ENCODE data around the gene TCF7. TPM values are rescaled to one million over a fixed set of nuclear protein-coding genes. Genes with fewer than 3 reads are reported as not detected.

The TCF7 gene
- total RNA-seq, 1 donor from 2014 or later, result 2.2 TPM

- DNase-seq, result no peak
- intact Hi-C loops (cut with DNase I), result no loop called here
These were observed 10.0 kb downstream of the TCF7 start for GRCh38 chr5:134124289-134125038.

DNA sequence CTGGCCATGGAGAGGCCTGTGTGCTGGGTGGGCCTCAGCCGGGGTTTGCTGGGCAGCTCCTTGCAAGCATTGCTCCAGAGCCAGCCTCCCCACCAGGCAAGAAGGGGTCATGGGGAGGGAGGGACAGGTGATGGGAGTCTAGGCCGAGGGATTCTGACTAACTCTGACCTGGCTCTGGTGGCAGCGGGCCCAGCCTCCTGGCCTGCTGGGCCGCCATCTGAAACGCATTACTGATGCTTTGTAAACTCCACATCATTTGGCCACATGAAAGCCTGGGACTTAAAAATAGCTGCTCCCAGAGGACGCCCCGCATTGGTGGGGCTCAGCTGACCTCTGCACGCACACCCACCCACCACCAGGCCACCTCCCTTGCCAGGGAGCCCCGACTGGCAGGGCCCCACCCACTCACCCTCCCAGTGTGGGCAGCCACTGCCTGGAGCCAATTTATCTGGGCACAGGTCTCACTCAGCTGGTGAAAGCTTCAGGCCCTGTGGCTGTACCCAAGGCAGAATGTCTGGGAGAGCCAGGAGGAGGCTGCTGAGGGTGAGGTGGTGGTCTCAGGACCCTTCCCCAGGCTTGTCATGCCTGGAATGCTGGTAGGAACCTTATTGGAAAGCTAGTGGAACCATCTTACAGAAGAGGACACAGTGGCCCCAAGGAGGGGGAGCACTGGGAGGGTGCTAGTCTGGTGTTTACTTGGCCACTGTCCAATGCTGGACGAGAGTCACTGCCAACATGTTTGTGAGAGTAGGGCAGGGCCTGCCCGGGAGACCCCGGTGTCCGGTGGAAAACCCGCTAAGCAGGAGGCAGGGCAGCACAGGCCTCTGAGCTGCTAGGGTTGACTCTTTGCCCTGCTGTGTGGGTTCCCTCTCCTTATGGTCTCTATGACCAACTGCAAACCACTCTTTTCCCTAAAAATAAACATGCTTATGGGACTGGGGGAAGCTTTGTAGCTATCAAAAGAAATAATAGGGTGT, 10.8 kb downstream of the TCF7 start:
- intact Hi-C loops (cut with DNase I), result no loop called here
- ATAC-seq (ENCODE audit: poor library complexity) (peak; percentile 36), DNase-seq (no peak)

More at GRCh38 chr5:134124289-134125038, 10.0 kb downstream of the TCF7 start:
- no peak for ATAC-seq (ENCODE audit: poor library complexity)

DNA sequence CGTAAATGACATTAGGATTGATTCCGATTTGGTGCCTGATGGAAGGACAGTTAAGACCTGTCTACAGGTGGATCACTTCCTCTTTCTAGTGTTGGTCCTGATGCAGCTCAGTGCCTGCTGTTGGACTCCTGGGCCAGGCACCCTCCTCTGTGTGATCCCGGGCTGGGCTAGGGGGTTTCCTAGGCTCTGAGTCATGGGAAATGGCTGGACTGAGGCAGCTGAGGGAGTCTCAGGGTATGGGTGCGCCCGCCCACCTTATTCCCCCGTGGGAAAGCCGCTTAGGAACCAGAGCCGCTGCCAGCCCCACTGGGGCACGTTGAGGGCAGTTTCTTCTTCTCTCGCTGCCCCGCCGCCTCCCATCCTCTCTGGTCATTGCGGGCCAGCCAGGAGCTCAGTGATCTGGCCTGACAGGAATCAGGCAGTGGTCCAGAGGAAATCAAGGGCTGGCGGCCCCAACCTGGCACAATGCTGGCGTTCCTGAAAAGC, 12.9 kb downstream of the TCF7 start:
- DNase-seq, result peak; percentile 69
- intact Hi-C loops (cut with DNase I), result no loop called here
- peak; percentile 81 for ATAC-seq (ENCODE audit: poor library complexity)

GRCh38 chr5:134127988-134128647, 13.6 kb downstream of the TCF7 start:
- intact Hi-C loops (cut with DNase I), result no loop called here
- DNase-seq, result peak; percentile 22
- ATAC-seq (ENCODE audit: poor library complexity), result no peak

DNA sequence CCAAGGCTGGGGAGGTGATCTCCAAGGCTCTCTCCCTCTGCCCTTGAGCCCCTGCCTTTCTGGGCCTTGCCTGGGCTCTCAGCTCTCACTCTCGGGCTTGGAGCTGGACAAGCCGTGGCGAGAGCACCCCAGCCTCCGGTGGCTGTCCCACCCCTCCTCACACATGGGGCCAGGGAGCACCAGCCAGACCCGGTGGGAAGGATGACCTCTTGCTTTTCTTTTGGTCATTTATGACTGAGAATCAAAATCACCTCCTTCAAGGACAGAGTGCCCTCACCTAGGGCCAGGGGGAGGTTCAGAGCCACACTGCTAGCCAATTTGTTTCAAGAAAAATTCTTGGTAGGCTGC, 14.1 kb downstream of the TCF7 start:
- DNase-seq, result peak; percentile 24
- ATAC-seq (ENCODE audit: poor library complexity), result no peak
- intact Hi-C loops (cut with DNase I), result no loop called here

- intact Hi-C loops (cut with DNase I), result no loop called here
- DNase-seq (peak; percentile 37), ATAC-seq (ENCODE audit: poor library complexity) (no peak)
These were observed 15.1 kb downstream of the TCF7 start for GRCh38 chr5:134129411-134130238.

DNA sequence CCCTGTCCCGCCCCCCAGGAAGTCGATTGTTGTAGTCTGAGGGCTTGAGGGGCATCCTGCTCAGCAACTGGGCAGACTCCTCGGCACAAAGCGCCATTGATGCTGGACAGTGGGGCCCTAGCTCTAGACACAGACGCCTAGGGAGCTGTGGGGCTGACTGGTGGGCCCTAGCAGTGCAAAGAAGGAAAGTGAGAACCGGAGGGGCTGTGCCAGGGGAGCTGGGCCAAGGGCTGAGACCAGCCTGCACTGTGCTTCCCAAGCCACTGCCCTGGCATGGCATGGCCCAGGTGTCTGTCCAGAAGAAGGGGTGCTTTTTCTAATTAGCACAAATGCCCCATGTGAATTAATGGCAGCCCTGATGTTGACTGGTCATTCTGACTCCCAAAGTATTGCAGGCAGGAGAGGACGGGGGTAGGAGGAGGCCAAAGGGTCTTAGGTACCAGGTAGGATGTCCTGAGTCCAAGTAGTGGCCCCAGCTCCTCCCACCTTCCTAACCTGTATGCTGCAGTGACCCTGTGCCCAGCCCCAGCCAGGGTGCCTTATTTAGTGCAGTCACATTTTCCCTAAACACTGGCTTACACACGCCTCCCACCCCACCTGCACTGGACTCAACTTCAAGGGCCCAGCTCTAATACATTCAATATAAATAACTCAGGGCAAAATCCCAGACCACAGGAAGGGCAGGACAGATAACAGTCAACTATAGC, 15.9 kb downstream of the TCF7 start:
- no peak for ATAC-seq (ENCODE audit: poor library complexity)
- intact Hi-C loops (cut with DNase I), result no loop called here
- DNase-seq, result peak; percentile 36

GRCh38 chr5:134131165-134131564, 16.7 kb downstream of the TCF7 start:
- no peak for ATAC-seq (ENCODE audit: poor library complexity)
- intact Hi-C loops (cut with DNase I), result no loop called here
- no peak for DNase-seq

DNA sequence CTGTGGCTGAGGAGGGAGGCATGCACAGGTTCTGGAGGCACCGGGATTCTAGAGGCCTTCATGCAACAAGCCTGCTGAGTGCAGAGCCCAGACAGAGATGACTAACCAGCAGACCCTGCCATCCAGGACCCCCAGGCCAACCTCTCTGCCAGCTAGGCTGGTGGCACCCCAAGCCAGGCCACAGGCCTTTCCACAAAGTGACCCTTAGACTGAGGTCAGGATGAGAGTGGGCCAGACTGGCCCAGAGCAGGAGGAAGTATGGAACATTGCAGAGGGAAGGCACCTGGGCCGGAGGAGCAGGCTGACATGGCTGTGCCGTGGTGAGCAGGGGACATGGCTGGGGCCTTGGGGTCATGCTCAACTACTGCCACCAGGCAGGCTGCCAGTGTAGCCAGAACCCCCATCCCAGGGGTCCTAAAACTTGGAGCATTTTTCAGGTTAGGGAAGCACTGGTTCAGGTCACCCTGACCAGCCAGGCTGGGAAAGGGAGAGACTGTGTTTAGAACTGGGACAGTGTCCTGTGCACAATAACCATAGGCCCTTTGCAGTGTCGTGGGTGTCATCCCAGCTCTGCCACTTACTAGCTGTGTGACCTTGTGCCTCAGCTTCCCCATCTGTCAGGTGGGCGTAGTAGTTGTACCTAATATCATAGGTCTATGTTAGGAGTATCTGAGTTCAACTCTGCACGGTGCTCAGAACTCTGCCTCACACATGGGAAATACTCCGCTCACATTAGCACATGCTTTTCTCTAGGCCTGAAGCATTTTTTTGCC, 17.3 kb downstream of the TCF7 start:
- intact Hi-C loops (cut with DNase I), result no loop called here
- ATAC-seq (ENCODE audit: poor library complexity) (no peak), DNase-seq (peak; percentile 28)

- no peak for ATAC-seq (ENCODE audit: poor library complexity)
These were observed 18.1 kb downstream of the TCF7 start for GRCh38 chr5:134132372-134133187.

DNA sequence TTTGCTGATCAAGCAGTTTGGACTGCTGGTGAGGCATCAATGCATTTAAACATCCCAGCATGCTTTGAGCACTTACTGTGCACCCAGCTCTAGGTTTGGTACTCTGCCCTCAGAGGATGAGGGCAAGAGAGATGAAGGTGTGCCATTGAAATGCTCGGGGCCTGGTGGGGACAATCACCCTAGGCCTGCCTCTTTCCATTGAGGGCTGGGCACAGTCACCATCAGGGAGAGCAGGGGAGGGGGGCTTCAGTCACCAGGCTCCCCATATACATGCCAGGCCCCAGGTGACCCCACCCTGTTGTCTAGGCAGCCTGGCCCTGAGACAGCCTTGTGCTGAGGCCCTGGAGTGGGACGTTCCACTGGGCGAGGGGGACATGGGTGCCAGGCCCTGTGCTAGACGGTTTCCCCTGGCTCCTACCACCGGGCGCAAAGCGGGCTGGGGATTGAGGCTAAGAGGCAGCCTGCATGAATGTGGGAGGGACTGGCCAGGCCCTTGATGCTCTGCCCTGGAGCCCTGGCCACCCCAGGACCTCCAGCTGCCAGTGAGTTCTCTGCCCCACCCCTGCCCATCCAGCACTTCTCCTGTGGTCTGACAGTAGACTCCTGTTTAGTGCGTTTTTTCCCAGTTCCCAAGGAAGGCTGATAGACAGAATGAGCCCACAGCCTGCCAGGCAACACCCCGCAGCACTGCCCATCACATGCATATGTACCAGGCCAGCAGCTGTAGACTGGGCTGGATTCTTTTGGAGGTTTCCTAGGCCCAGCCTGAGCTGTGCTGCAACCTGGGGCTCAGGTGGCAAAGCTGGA, 18.9 kb downstream of the TCF7 start:
- ATAC-seq (ENCODE audit: poor library complexity) (no peak), DNase-seq (peak; percentile 25)
- intact Hi-C loops (cut with DNase I), result no loop called here

More at GRCh38 chr5:134132372-134133187, 18.1 kb downstream of the TCF7 start:
- intact Hi-C loops (cut with DNase I), result no loop called here
- peak; percentile 20 for DNase-seq

DNA sequence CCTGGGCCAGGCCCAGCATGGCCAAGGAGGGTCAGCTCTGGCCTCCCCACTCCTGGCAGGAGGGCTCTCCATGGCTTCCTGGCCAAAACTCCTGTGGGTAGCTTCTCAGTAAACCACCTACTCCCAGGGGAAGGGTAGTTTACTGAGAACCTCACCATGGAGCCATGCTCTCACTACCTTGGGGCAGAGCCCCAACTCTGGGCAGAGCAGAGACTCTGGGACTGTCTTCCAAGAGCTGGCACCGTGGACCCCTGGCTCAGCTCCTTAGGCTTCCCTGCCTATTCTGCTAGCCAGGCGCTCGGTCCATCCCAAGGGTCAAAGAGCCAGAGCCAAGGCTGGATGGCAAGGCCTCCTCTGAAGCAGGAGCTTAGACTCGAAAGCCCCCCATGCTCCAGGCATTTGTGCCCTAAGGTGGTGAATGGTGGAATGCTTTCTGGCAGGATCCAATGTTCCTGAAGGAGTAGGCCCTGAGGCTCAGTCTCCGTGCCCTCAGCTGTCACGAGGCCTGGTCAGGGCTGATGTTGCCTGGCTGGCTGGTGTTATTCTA, 19.6 kb downstream of the TCF7 start:
- ATAC-seq (ENCODE audit: poor library complexity) (no peak), DNase-seq (peak; percentile 8)
- intact Hi-C loops (cut with DNase I), result no loop called here

- DNase-seq, result peak; percentile 6
- intact Hi-C loops (cut with DNase I), result no loop called here
- no peak for ATAC-seq (ENCODE audit: poor library complexity)
These were observed 20.7 kb downstream of the TCF7 start for GRCh38 chr5:134135091-134135655.

- ATAC-seq (ENCODE audit: poor library complexity), result no peak
- peak; percentile 13 for DNase-seq
- intact Hi-C loops (cut with DNase I), result no loop called here
These were observed 21.7 kb downstream of the TCF7 start for GRCh38 chr5:134136221-134136631.

DNA sequence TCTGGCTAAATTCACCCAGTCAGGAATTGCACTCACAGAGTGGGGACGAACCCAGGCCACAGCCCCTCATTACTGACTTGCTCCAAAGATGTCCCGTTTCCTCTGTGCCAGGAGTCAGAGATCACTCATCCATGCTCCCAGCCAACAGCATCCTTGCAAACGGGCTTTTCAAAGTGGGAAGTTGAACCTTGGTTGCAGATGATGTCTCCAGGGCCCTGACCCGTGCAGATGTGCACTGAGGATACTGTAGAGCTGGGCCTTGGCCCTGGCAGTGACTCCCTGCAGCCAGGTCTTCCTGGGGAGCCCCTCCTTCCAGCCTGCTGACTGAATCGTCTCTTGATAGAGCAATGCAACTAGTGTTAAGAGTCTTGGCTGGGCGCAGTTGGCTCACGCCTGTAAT, 22.3 kb downstream of the TCF7 start:
- intact Hi-C loops (cut with DNase I), result no loop called here
- DNase-seq (peak; percentile 13), ATAC-seq (ENCODE audit: poor library complexity) (no peak)

All from Right ventricle myocardium superior (tissue), 1 donor.